Right ventricle myocardium inferior (tissue), 1 donor: ENCODE data around the gene RBM18. TPM values are rescaled to one million over a fixed set of nuclear protein-coding genes. Genes with fewer than 3 reads are reported as not detected.

Source experiments
- ATAC-seq: fragments of 200-7000 bp; cut with Tn5 transposase; one replicate; pipeline ENCODE4 v1.9.1; 2020; ENCODE audit warnings: mild to moderate bottlenecking, moderate library complexity
- DNase-seq: peaks from one replicate; pipeline ENCODE4 v3.0.0; 2021; ENCODE audit errors: missing footprints
- intact Hi-C: fragments of 100-400 bp; cut with DNase I; formaldehyde crosslinking; loops from one replicate; pipeline ENCODE4 v1.11.0; 2022
- total RNA-seq: library from RNA; stranded (reverse); fragmentation: NEBNext Ultra II Directional; extraction: Animal tissue kit (Norgen Biotek cat#: 25700); gene quantifications from one replicate; pipeline ENCODE4 v1.2.1, GENCODE V29; 2021
- donor health status: DM: no; HTN: yes; CAD: no; lungs with severe emphysema.

The RBM18 gene
- total RNA-seq, 1 donor from 2014 or later: 38.5 TPM

- no peak for DNase-seq
- intact Hi-C loops: no loop called here
- ATAC-seq: no peak
These were observed 50.1 kb downstream of the RBM18 start for GRCh38 chr9:122214507-122214906.

- intact Hi-C loops: no loop called here
- DNase-seq (no peak), ATAC-seq (no peak)
These were observed 50.8 kb downstream of the RBM18 start for GRCh38 chr9:122213589-122214413.

GRCh38 chr9:122213102-122213588, 51.5 kb downstream of the RBM18 start:
- intact Hi-C loops: no loop called here
- DNase-seq (no peak), ATAC-seq (no peak)

- ATAC-seq (no peak), DNase-seq (no peak)
- intact Hi-C loops: no loop called here
These were observed 52.1 kb downstream of the RBM18 start for GRCh38 chr9:122212473-122213004.

GRCh38 chr9:122209451-122209850, 55.2 kb downstream of the RBM18 start:
- DNase-seq: no peak
- no peak for ATAC-seq
- intact Hi-C loops: no loop called here

- ATAC-seq (no peak), DNase-seq (no peak)
- intact Hi-C loops: no loop called here
These were observed 57.5 kb downstream of the RBM18 start for GRCh38 chr9:122207096-122207495.

GRCh38 chr9:122206118-122207046, 58.3 kb downstream of the RBM18 start:
- intact Hi-C loops: no loop called here
- DNase-seq (no peak), ATAC-seq (no peak)

- ATAC-seq (no peak), DNase-seq (no peak)
- intact Hi-C loops: no loop called here
These were observed 59.5 kb downstream of the RBM18 start for GRCh38 chr9:122205176-122205575.

- intact Hi-C loops: no loop called here
These were observed 60.1 kb downstream of the RBM18 start for GRCh38 chr9:122204491-122204890.

GRCh38 chr9:122204055-122204454, 60.6 kb downstream of the RBM18 start:
- ATAC-seq (no peak), DNase-seq (no peak)
- intact Hi-C loops: no loop called here

More at GRCh38 chr9:122204491-122204890, 60.1 kb downstream of the RBM18 start:
- ATAC-seq: no peak
- no peak for DNase-seq

- no peak for DNase-seq
- peak; percentile 71 for ATAC-seq
- intact Hi-C loops: no loop called here
These were observed 62.5 kb downstream of the RBM18 start for GRCh38 chr9:122202111-122202510.

- intact Hi-C loops: no loop called here
- ATAC-seq (no peak), DNase-seq (no peak)
These were observed 63.0 kb downstream of the RBM18 start for GRCh38 chr9:122201641-122202040.

GRCh38 chr9:122200960-122201595, 63.6 kb downstream of the RBM18 start:
- ATAC-seq: peak; percentile 58
- intact Hi-C loops: no loop called here
- no peak for DNase-seq

GRCh38 chr9:122197882-122198281, 66.8 kb downstream of the RBM18 start:
- ATAC-seq (no peak), DNase-seq (no peak)
- intact Hi-C loops: no loop called here

GRCh38 chr9:122197426-122197825, 67.2 kb downstream of the RBM18 start:
- DNase-seq (no peak), ATAC-seq (no peak)
- intact Hi-C loops: no loop called here

- DNase-seq (no peak), ATAC-seq (no peak)
- intact Hi-C loops: no loop called here
These were observed 68.8 kb downstream of the RBM18 start for GRCh38 chr9:122195875-122196274.

GRCh38 chr9:122193651-122194050, 71.0 kb downstream of the RBM18 start:
- ATAC-seq (no peak), DNase-seq (no peak)
- intact Hi-C loops: no loop called here

GRCh38 chr9:122192914-122193525, 71.6 kb downstream of the RBM18 start:
- intact Hi-C loops: no loop called here
- ATAC-seq (no peak), DNase-seq (no peak)
